Measurements from ENCODE around the gene NRL. TPM values are rescaled to one million over a fixed set of nuclear protein-coding genes. Genes with fewer than 3 reads are reported as not detected.
"Not testable (repeated sequence)": the region's sequence is repeated elsewhere in the genome, so short reads cannot be mapped to it uniquely, and the experiment has no call there.

NRL gene
- total and polyA plus RNA-seq, 2 donors (not counting 3 experiments of a cell fraction or from before 2014, with no cell fraction given): 0.71 to 1.1 TPM

- H3K4me2 ChIP-seq (ENCODE audit: insufficient read depth, low read length); dilution Hi-C loops (cut with MboI; ENCODE audit: extremely low pct_ligation_motif_present, low sequenced_read_pairs); FAIRE-seq; POLR2A ChIA-PET; BruUV-seq (replicated peaks); H3K36me3 ChIP-seq (ENCODE audit: control insufficient read depth in 2 of 2, extremely low read depth in 1 of 2, insufficient read depth in 2 of 2, low read length in 2 of 2); DNase-seq (ENCODE audit: low read depth, low spot score); intact Hi-C loops (cut with micrococcal nuclease); H3K9me3 ChIP-seq (replicated peaks; ENCODE audit: control insufficient read depth, insufficient read depth, low read length); H2AFZ ChIP-seq (ENCODE audit: low read depth, low read length); H3K27ac ChIP-seq (ENCODE audit: insufficient read depth, low read depth, low read length); CTCF ChIA-PET; H4K20me1 ChIP-seq (replicated peaks; ENCODE audit: control insufficient read depth, extremely low read depth, insufficient read depth, low read length); H3K9ac ChIP-seq (replicated peaks; ENCODE audit: extremely low read depth, insufficient read depth, low read length); H3K9me1 ChIP-seq (replicated peaks; ENCODE audit: control insufficient read depth, extremely low read depth, insufficient read depth, low read length); H3K79me2 ChIP-seq (ENCODE audit: control insufficient read depth, insufficient read depth, low read length); H3K4me3 ChIP-seq (replicated peaks in 1 of 3; ENCODE audit: insufficient read depth in 1 of 3, low read depth in 1 of 3, low read length in 3 of 3): not testable (repeated sequence)
- peaks cover 11 to 17% of the 10 kb centered on the region in 2 experiments for H3K27me3 ChIP-seq (ENCODE audit: control insufficient read depth in 2 of 2, insufficient read depth in 2 of 2, low read length in 2 of 2)
- H3K4me1 ChIP-seq (ENCODE audit: control insufficient read depth, extremely low read depth, insufficient read depth, low read length): peaks cover 12% of the 10 kb centered on the region
Observed at GRCh38 chr14:24049002-24049401, 65.7 kb downstream of the NRL start.

GRCh38 chr14:24042746-24043145 lies 72.0 kb downstream of the NRL start:
- no peak overlapping the region for H3K27ac ChIP-seq (ENCODE audit: insufficient read depth, low read depth, low read length)
- H3K79me2 ChIP-seq (ENCODE audit: control insufficient read depth, insufficient read depth, low read length): no peaks in the 10 kb centered on the region
- H3K4me2 ChIP-seq (ENCODE audit: insufficient read depth, low read length): no peak overlapping the region
- no TSS peak for BruUV-seq (replicated peaks)
- no peaks in the 10 kb centered on the region for H3K4me1 ChIP-seq (ENCODE audit: control insufficient read depth, extremely low read depth, insufficient read depth, low read length)
- DNase-seq (ENCODE audit: low read depth, low spot score): no peak
- no peaks in the 10 kb centered on the region for H3K9me1 ChIP-seq (replicated peaks; ENCODE audit: control insufficient read depth, extremely low read depth, insufficient read depth, low read length)
- no peaks in the 10 kb centered on the region for H4K20me1 ChIP-seq (replicated peaks; ENCODE audit: control insufficient read depth, extremely low read depth, insufficient read depth, low read length)
- dilution Hi-C loops (cut with MboI; ENCODE audit: extremely low pct_ligation_motif_present, low sequenced_read_pairs): no loop called here
- H3K9me3 ChIP-seq (replicated peaks; ENCODE audit: control insufficient read depth, insufficient read depth, low read length): no peaks in the 10 kb centered on the region
- H2AFZ ChIP-seq (ENCODE audit: low read depth, low read length): no peak overlapping the region
- peaks cover under 1 to 5% of the 10 kb centered on the region in 2 experiments for H3K27me3 ChIP-seq (ENCODE audit: control insufficient read depth in 2 of 2, insufficient read depth in 2 of 2, low read length in 2 of 2)
- no peak overlapping the region for H3K9ac ChIP-seq (replicated peaks; ENCODE audit: extremely low read depth, insufficient read depth, low read length)
- no peaks in the 10 kb centered on the region for H3K36me3 ChIP-seq (ENCODE audit: control insufficient read depth in 2 of 2, extremely low read depth in 1 of 2, insufficient read depth in 2 of 2, low read length in 2 of 2)
- ChIA-PET POLR2A (no interaction called here), CTCF (interaction anchor here (1.5 to 1.9 kb wide), 2 partner anchors 10 to 16 kb away, joined by 5 to 8 read pairs; no protein-coding TSS in a partner anchor)
- TF ChIP-seq POLR2AphosphoS5 (IDR thresholded peaks at IDR 0.05; ENCODE audit: insufficient read depth, low read depth, low read length): no peak
- no peak for TF ChIP-seq EZH2 (IDR thresholded peaks at IDR 0.05; ENCODE audit: borderline replicate concordance, low read depth, low read length, severe bottlenecking)
- TF ChIP-seq POLR2A (IDR thresholded peaks at IDR 0.05; ENCODE audit: low read depth, low read length): no peak
- TF ChIP-seq, protein P1, sequence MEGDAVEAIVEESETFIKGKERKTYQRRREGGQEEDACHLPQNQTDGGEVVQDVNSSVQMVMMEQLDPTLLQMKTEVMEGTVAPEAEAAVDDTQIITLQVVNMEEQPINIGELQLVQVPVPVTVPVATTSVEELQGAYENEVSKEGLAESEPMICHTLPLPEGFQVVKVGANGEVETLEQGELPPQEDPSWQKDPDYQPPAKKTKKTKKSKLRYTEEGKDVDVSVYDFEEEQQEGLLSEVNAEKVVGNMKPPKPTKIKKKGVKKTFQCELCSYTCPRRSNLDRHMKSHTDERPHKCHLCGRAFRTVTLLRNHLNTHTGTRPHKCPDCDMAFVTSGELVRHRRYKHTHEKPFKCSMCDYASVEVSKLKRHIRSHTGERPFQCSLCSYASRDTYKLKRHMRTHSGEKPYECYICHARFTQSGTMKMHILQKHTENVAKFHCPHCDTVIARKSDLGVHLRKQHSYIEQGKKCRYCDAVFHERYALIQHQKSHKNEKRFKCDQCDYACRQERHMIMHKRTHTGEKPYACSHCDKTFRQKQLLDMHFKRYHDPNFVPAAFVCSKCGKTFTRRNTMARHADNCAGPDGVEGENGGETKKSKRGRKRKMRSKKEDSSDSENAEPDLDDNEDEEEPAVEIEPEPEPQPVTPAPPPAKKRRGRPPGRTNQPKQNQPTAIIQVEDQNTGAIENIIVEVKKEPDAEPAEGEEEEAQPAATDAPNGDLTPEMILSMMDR (IDR thresholded peaks at IDR 0.05; ENCODE audit: extremely low read depth in 1 of 2, insufficient read depth in 1 of 2, low read depth in 1 of 2, low read length in 2 of 2): no peak
- TF ChIP-seq MAX (IDR thresholded peaks at IDR 0.05; ENCODE audit: insufficient read depth, insufficient read length): no peak
- TF ChIP-seq GATA2 (IDR thresholded peaks at IDR 0.05; ENCODE audit: insufficient read depth, insufficient read length, low read depth, low read length): no peak
- TF ChIP-seq JUN (IDR thresholded peaks at IDR 0.05; ENCODE audit: borderline replicate concordance, insufficient read depth, insufficient read length, low read depth): no peak
- TF ChIP-seq MYC (IDR thresholded peaks at IDR 0.05; ENCODE audit: low read depth, low read length): no peak
- TF ChIP-seq FOS (IDR thresholded peaks at IDR 0.05; ENCODE audit: borderline replicate concordance, insufficient read depth, low read length): no peak
- FAIRE-seq: no peak
- H3K4me3 ChIP-seq (replicated peaks in 1 of 3; ENCODE audit: insufficient read depth in 1 of 3, low read depth in 1 of 3, low read length in 3 of 3): no peak overlapping the region
- intact Hi-C loops (cut with micrococcal nuclease): no loop called here

Measured in endothelial cell of umbilical vein (primary cell).